ENCODE measurements around the gene NEURL1.

NEURL1 gene

DNA sequence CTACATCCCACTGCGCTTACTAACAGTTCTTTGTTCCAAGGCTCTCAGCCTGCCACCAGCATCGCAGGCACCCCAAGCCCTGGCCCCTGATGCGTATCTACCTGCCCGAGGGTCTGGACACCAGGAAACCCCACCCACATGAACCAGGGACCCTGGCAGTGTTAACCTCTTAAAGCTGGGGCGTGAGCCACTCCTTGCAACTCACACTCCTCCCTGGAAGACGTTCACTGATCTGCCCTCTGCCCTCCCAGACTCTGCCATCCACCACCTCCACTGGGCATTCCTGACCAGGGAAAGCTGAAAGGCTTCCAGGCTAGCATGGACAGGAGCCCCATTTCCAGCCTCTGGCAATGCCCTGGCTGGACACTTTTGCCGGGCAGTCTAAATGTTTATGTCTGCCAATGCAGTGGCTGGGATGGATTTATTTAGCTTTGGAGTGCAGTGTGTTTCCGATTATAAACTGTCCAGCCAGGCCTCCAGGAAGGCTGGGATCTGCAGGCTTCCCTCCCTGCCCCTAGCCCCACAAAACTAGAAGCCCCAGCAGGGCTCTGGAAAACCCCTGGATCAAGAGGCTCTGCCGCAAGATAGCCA lies 117.5 kb downstream of the NEURL1 start:
- H3K27me3 ChIP-seq (replicated peaks; ENCODE audit: control insufficient read depth, insufficient read depth, low read length, poor library complexity, severe bottlenecking), result no peaks in the 10 kb centered on the region
- no peaks in the 10 kb centered on the region for H3K4me1 ChIP-seq (ENCODE audit: control insufficient read depth, insufficient read depth, low read length, poor library complexity, severe bottlenecking)
- H3K27ac ChIP-seq (ENCODE audit: insufficient read depth, low read length, poor library complexity, severe bottlenecking), result no peak overlapping the region
- H3K9me3 ChIP-seq (ENCODE audit: control insufficient read depth, low read length), result no peaks in the 10 kb centered on the region
- H3K4me3 ChIP-seq (ENCODE audit: insufficient read depth, low read depth, low read length, poor library complexity, severe bottlenecking), result no peak overlapping the region
- DNase-seq, result no peak
- no peaks in the 10 kb centered on the region for H3K36me3 ChIP-seq (ENCODE audit: control insufficient read depth, insufficient read depth, low read length)

DNA sequence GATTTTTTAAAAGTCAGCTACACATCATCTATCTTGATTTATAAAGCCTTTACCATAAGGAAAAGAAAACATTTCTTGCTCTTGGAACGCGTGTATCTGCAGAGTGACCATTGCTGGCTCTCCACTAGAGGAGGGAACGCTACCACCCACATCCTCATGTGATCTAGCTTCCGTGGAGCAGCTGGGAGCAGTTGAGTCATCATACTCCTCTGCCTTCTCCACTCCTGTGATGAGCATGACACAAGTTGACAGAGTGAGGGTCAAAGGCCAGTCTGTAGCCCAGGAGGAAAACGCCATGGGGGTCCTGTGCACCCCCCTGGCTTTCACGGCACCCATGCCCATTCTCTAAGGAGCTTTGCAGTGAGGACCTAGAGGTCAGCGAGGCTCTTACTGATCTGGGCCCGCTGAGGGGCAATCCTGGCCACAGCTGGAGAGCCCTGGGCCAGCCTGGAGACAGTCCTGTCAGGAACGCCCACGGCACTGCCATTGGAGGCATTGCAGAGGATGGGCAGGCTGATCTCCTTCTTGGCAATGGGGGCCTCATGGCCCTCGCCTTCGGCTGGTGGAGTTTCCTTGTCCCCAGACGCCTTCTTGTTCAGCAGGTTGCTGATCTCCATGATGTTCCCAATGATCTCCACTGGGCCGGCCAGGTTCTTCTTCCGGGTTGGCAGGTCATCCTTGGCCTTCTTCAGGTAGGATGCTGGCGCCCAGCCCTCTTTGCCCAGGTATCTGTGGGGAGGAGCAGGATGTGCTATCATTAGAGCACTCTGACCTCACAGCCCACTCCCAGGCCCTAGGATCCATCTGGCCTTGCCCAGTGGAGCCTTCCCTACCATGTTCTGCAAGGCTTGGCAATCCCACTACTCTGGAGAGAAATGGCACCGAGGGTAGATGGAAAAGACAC lies 119.2 kb downstream of the NEURL1 start:
- no peak overlapping the region for H3K4me3 ChIP-seq (ENCODE audit: insufficient read depth, low read depth, low read length, poor library complexity, severe bottlenecking)
- H3K36me3 ChIP-seq (ENCODE audit: control insufficient read depth, insufficient read depth, low read length), result no peaks in the 10 kb centered on the region
- no peak overlapping the region for H3K27ac ChIP-seq (ENCODE audit: insufficient read depth, low read length, poor library complexity, severe bottlenecking)
- H3K4me1 ChIP-seq (ENCODE audit: control insufficient read depth, insufficient read depth, low read length, poor library complexity, severe bottlenecking), result no peaks in the 10 kb centered on the region
- no peaks in the 10 kb centered on the region for H3K9me3 ChIP-seq (ENCODE audit: control insufficient read depth, low read length)
- DNase-seq, result no peak
- H3K27me3 ChIP-seq (replicated peaks; ENCODE audit: control insufficient read depth, insufficient read depth, low read length, poor library complexity, severe bottlenecking), result no peaks in the 10 kb centered on the region

DNA sequence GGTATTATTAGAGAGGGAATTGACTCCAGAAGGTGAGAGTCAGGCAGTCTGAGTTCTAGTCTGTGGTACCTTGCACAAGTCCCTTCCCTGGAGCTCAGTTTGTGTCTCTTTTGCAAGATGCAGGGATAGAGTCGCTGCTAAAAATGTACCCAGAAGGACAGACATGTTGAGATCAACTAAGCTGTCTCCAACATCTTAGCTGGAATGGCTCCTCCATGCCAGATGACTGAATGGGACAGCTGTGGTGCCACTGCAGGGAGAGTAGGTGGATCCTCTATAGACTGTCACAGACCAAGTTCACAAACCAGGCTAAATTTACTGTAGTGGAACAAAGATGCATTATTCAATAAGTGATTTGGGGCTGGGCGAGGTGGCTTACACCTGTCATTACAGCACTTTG lies 120.1 kb downstream of the NEURL1 start:
- Histone ChIP-seq H3K4me3 (ENCODE audit: insufficient read depth, low read depth, low read length, poor library complexity, severe bottlenecking) (no peak overlapping the region), H3K4me1 (ENCODE audit: control insufficient read depth, insufficient read depth, low read length, poor library complexity, severe bottlenecking) (no peaks in the 10 kb centered on the region), H3K9me3 (ENCODE audit: control insufficient read depth, low read length) (no peaks in the 10 kb centered on the region), H3K36me3 (ENCODE audit: control insufficient read depth, insufficient read depth, low read length) (no peaks in the 10 kb centered on the region), H3K27me3 (replicated peaks; ENCODE audit: control insufficient read depth, insufficient read depth, low read length, poor library complexity, severe bottlenecking) (no peaks in the 10 kb centered on the region), H3K27ac (ENCODE audit: insufficient read depth, low read length, poor library complexity, severe bottlenecking) (no peak overlapping the region)
- no peak for DNase-seq

DNA sequence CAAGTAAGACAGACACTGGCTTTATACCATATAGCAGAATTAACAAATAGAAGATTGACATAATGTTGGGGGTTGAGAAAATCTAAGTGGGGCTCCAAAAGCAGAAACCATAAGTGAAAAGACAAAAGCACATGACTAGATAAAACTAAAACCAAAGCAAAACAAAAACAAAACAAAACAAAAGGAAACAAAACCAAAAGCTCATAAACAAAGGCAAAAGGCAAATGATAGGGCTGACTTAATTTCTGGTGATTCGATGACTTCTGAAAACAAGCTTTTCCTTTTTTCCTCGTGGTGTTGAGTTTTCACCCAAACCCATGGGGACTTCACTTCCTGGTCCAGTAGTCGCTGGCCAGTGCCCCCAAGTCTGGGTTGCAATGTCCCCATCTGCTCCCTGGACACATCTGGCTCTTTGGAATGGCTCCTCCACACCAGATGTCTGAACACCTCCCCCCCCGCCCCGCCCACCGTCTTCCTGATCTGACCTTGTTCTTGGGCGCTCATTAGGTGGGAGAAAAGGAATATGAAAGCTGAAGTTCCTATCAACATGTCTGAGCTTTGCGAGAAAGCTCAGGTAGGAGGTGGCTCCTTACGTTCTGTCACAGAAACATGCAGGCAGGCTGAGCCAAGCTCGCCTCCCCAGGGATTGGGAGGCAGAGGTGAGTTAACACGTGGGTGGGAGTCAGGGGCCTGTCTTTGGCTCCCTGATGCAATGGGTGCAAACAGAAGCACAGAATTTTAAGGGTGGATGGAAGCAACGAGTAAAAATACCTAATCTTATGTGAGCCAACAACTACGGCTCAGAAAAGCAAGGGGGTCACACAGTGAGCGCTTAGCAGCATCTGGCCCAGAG lies 121.0 kb downstream of the NEURL1 start:
- Histone ChIP-seq H3K4me1 (ENCODE audit: control insufficient read depth, insufficient read depth, low read length, poor library complexity, severe bottlenecking) (no peaks in the 10 kb centered on the region), H3K36me3 (ENCODE audit: control insufficient read depth, insufficient read depth, low read length) (no peaks in the 10 kb centered on the region), H3K27ac (ENCODE audit: insufficient read depth, low read length, poor library complexity, severe bottlenecking) (no peak overlapping the region), H3K27me3 (replicated peaks; ENCODE audit: control insufficient read depth, insufficient read depth, low read length, poor library complexity, severe bottlenecking) (no peaks in the 10 kb centered on the region), H3K4me3 (ENCODE audit: insufficient read depth, low read depth, low read length, poor library complexity, severe bottlenecking) (no peak overlapping the region), H3K9me3 (ENCODE audit: control insufficient read depth, low read length) (no peaks in the 10 kb centered on the region)
- no peak for DNase-seq

DNA sequence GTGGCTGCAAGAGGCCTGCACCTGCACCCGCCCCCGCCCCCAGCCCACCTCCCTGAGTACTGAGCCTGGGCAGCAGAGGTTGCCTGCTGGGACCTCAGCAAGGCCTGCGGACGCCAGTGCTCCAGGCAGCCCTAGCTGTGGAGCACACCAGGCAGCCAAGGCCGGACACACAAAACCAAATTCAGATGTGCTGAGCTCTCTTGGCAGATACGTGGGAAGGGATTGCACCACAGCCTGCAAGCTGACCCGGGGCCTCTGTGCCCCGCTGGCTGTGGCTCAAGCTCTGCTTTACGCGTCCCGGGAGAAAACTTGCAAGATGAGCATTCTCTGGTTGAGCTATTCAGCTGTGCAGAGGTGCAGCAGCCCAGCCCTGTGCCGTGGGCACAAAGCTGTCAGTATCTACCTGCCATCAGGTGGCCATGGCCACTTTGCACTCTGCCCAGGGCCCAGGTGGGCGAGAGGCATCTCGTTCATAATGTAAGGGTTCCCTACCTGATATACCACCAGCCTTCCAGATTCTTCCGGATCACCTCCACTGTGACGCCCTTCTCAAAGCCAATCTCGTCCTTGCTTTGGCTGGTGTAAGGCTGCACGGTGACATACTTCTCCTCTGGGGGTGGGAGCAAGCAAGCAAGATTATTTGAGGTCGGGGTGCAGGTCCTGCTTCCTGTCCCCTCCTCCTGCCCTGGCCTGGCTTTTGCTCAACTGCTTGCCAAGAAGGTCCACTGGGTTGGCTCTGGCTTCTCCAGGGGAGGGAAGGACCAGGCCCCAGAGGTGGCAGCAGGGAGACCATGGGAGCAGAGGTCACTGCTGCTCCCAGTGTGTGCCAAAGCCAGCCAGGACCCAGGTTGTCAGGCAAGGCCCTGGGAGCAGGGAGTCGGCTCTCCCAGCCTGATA lies 123.4 kb downstream of the NEURL1 start:
- H3K4me1 ChIP-seq (ENCODE audit: control insufficient read depth, insufficient read depth, low read length, poor library complexity, severe bottlenecking), result no peaks in the 10 kb centered on the region
- H3K4me3 ChIP-seq (ENCODE audit: insufficient read depth, low read depth, low read length, poor library complexity, severe bottlenecking), result no peak overlapping the region
- no peak overlapping the region for H3K27ac ChIP-seq (ENCODE audit: insufficient read depth, low read length, poor library complexity, severe bottlenecking)
- DNase-seq, result no peak
- no peaks in the 10 kb centered on the region for H3K27me3 ChIP-seq (replicated peaks; ENCODE audit: control insufficient read depth, insufficient read depth, low read length, poor library complexity, severe bottlenecking)
- H3K9me3 ChIP-seq (ENCODE audit: control insufficient read depth, low read length), result no peaks in the 10 kb centered on the region
- H3K36me3 ChIP-seq (ENCODE audit: control insufficient read depth, insufficient read depth, low read length), result no peaks in the 10 kb centered on the region

DNA sequence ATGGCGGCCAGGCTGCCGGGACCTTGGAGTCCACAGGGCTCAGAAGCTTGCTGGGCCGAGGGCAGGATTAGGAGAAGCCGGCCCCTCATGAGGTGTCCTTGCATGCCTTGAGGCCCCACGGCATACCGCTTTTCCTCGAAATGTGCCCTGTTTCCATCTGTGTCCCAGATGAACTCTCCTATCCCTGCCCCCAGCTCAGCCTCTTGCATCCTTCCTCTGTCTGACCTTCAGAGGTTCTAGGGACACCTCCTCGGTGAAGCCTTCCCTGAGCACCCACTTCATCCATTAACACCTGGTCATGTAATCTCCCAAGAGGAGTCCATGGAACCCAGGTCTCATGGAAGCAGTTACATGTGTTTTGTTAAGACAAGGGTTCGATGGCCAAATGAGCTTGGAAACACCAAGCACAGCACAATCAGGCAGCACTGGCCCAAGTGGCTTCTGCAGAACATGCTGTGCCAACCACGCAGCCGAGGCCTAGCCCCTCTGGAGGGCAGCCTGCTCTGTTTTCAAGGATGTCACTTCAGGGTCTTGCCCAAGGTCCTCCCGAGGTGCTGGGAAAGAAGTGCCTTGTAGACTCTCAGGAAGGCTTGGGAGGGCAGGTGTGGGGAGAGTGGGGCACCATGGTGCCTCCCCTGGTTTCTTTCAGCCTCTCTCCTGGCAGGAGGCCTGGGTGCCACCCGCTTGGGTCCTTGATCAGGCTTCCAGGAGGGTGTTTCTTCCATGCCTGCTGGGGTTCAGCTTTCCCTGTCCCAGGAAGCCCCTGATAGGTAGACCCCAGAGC lies 124.3 kb downstream of the NEURL1 start:
- no peak for DNase-seq
- Histone ChIP-seq H3K36me3 (ENCODE audit: control insufficient read depth, insufficient read depth, low read length) (no peaks in the 10 kb centered on the region), H3K4me1 (ENCODE audit: control insufficient read depth, insufficient read depth, low read length, poor library complexity, severe bottlenecking) (no peaks in the 10 kb centered on the region), H3K4me3 (ENCODE audit: insufficient read depth, low read depth, low read length, poor library complexity, severe bottlenecking) (no peak overlapping the region), H3K9me3 (ENCODE audit: control insufficient read depth, low read length) (no peaks in the 10 kb centered on the region), H3K27ac (ENCODE audit: insufficient read depth, low read length, poor library complexity, severe bottlenecking) (no peak overlapping the region), H3K27me3 (replicated peaks; ENCODE audit: control insufficient read depth, insufficient read depth, low read length, poor library complexity, severe bottlenecking) (no peaks in the 10 kb centered on the region)

DNA sequence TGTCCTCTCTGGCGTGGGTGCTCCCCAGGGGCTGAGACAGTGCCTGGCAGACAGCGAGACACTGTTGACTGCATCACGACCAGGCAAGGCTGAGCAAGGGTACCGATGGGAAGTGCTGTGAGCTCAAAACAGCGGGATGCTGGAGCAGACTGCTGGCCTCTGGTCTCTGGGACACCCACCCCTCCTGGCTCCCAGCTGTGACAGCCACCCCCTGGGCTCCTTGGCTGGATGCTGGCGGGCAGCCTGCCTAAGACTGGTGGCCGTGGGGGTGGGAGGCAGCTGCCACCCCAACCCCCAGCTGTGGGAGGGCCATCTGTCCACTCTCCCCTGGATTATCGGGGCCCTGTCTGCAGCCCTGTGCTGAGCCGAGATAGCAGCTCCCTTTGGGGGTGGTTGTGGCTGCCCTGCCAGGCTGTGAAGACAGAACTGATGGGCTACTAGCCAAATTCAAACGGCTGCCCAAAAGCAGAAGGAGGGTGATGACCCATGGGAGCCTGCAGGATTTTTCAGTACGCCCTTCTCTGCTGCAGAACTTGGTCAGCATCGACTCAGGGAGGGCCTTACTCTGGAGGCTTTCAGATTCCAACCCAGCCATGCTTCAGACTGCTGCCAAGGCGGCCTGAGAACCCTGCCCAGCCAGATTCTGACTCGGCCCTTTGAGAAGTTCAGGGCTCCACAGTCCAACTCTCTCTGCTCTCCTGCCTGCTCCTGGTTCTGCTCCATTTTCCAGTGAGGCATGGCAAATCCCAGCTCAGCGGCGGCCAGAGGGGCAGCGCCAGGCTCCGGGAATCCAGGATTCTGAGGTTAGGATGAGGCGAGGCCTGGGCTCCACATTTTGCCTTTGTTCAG lies 125.3 kb downstream of the NEURL1 start:
- no peaks in the 10 kb centered on the region for H3K36me3 ChIP-seq (ENCODE audit: control insufficient read depth, insufficient read depth, low read length)
- DNase-seq, result no peak
- no peak overlapping the region for H3K4me3 ChIP-seq (ENCODE audit: insufficient read depth, low read depth, low read length, poor library complexity, severe bottlenecking)
- no peaks in the 10 kb centered on the region for H3K9me3 ChIP-seq (ENCODE audit: control insufficient read depth, low read length)
- H3K27me3 ChIP-seq (replicated peaks; ENCODE audit: control insufficient read depth, insufficient read depth, low read length, poor library complexity, severe bottlenecking), result no peaks in the 10 kb centered on the region
- H3K4me1 ChIP-seq (ENCODE audit: control insufficient read depth, insufficient read depth, low read length, poor library complexity, severe bottlenecking), result no peaks in the 10 kb centered on the region
- no peak overlapping the region for H3K27ac ChIP-seq (ENCODE audit: insufficient read depth, low read length, poor library complexity, severe bottlenecking)

DNA sequence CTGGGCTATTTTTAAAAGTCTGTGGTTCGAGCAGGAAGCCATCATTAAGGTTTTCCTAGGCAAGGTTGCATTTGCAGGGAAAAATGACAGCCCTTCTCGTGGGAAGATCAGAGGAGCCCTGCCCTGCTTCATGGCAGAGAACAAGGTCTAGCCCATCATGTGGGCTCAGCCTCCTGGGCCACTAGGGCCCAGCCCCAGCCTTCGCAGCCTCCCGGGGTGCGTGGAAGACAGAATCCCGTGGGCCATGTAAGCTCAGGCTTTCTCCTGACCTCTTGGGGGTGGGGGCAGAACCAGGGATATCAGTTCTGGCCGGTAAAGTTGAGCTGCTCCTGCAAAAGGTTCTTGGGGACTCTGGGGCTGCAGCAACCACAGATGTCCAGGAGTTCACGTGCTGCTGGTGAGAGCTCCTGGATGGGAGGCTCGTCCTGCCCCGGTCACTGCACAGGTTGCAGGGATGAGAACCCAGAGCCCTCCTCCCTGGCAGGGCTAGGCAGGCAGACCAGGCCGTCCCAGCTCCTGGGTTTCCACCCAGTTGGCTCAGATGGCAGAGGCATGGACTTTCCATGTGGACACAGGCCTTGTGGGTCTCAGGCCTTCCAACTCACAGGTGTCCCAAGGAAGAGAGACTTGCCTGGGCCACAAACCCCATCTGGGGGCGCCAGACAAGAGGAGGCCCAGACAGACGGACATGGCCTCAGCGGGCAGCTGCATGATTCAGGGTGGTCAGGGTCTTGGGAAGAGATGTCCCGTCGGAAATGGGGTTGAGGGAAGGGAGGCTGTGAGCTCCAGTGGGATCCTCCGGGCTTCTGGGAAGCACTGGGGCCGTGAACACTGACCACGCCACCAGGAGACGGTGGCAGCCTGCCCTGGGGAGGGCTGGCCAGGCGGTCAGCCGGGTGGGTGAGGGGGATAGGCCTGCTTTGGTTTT lies 126.2 kb downstream of the NEURL1 start:
- Histone ChIP-seq H3K4me3 (ENCODE audit: insufficient read depth, low read depth, low read length, poor library complexity, severe bottlenecking) (no peak overlapping the region), H3K9me3 (ENCODE audit: control insufficient read depth, low read length) (no peaks in the 10 kb centered on the region), H3K27ac (ENCODE audit: insufficient read depth, low read length, poor library complexity, severe bottlenecking) (no peak overlapping the region), H3K4me1 (ENCODE audit: control insufficient read depth, insufficient read depth, low read length, poor library complexity, severe bottlenecking) (no peaks in the 10 kb centered on the region), H3K36me3 (ENCODE audit: control insufficient read depth, insufficient read depth, low read length) (no peaks in the 10 kb centered on the region), H3K27me3 (replicated peaks; ENCODE audit: control insufficient read depth, insufficient read depth, low read length, poor library complexity, severe bottlenecking) (no peaks in the 10 kb centered on the region)
- DNase-seq, result no peak

Measured in effector memory CD4-positive, alpha-beta T cell (primary cell).